ENCODE data around the gene IKBKE.

IKBKE gene

DNA sequence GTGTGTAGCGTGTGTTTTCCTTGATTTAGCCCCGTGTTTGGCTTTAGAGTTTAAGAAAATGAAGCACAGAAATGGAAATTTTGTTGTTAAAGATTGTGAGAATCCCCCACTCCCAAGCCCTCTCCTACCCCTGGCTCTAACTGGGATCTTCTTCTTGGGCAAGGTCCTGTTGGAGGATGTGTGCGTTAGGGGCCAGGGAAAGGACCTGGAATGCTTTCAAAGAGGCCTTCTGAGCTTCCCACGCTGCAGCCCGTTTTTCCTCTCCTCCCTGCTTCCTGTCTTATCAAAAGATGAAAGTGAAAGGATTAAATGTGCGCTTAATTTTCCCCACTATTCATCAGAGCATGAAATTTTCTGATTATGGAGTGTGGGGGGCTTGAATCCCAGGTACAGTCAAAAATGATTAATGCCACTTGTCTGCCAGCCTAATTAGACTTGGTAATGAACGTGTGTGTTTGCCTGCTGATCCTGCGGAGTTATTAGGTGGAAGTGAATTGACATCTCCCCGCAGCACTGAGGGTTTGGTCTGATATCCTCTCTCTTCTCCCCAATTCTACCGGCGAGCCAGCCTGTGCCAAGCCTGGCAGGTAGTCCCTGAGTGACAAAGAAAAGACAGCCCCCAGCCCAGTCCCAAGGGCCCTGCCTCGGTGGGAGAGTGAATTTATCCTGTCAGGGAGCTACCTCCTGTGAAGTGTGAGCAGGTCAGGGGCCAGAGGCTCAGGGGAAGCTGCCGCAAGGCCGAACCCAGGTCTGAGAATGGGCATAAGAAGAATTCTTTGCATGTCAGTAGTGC lies 42.0 kb downstream of the IKBKE start:
- no peak for DNase-seq (ENCODE audit: low read depth)

DNA sequence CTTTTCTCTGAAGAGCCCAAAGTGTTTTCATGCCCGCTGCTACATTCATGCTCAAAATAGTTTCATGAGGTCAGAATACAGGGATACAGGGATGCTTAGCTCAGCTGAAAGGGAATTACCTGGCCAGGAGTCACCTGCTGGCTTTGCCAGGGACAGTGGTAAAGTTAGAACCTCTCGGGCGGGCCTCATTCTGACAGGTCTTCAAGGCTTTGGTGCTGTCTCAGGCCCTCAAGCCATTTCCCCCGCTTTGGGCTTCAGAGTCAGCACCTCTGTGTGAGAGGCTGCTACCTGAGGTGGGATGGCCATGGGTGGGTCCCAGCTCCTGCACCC lies 42.5 kb downstream of the IKBKE start:
- DNase-seq (ENCODE audit: low read depth) = no peak

- DNase-seq (ENCODE audit: low read depth) = peak; percentile 60
Measured at GRCh38 chr1:206513312-206514111, 43.2 kb downstream of the IKBKE start.

- no peak for DNase-seq (ENCODE audit: low read depth)
Measured at GRCh38 chr1:206514813-206515387, 44.6 kb downstream of the IKBKE start.

- DNase-seq (ENCODE audit: low read depth) = no peak
Measured at GRCh38 chr1:206516728-206516990, 46.4 kb downstream of the IKBKE start.

DNA sequence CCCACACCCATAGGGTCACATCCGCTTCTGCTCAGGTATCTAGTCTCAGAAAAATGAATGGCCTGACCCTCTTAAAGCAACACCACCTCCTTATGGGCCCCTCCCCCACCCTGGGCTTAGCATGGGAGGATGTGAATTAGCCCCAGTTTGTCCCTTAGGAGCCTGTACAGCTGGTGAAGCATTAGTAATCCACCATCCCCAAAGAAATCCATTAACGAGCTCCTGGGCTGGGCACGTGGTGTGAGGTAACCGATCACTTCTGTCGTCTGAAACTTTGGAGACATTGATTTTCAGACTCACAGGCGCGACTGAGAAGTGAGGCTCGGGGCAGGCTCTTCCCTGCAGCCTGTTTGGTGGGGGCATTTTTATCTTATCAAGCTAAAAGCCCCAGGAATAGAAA lies 47.5 kb downstream of the IKBKE start:
- no peak for DNase-seq (ENCODE audit: low read depth)

GRCh38 chr1:206518206-206518605 lies 47.9 kb downstream of the IKBKE start:
- DNase-seq (ENCODE audit: low read depth) = no peak

GRCh38 chr1:206518743-206519142 lies 48.5 kb downstream of the IKBKE start:
- DNase-seq (ENCODE audit: low read depth) = no peak

DNA sequence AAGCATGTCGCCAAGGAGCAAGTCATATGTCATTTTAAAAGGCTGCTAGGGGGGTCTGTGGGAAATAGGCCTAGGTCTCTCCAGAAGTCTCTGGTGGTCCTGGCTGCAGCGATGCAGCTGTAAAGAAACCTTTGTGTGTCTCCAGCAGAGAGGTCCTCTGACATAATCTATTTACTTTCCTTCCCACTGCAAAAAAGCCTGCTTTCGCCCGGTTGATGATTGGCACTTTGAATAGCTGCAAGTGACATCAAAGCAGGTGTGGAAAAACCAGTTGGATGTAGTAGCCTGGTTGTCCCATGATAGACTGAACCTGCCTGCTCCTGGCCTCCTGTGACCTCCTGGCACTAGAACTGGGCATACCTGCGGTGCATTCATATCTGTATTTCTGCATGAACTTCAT lies 50.9 kb downstream of the IKBKE start:
- DNase-seq (ENCODE audit: low read depth) = no peak

GRCh38 chr1:206521694-206522402 lies 51.6 kb downstream of the IKBKE start:
- DNase-seq (ENCODE audit: low read depth) = no peak

GRCh38 chr1:206524739-206525364 lies 54.6 kb downstream of the IKBKE start:
- no peak for DNase-seq (ENCODE audit: low read depth)

- DNase-seq (ENCODE audit: low read depth) = no peak
Measured at GRCh38 chr1:206526064-206526911, 56.0 kb downstream of the IKBKE start.

GRCh38 chr1:206529425-206529824 lies 59.1 kb downstream of the IKBKE start:
- no peak for DNase-seq (ENCODE audit: low read depth)

DNA sequence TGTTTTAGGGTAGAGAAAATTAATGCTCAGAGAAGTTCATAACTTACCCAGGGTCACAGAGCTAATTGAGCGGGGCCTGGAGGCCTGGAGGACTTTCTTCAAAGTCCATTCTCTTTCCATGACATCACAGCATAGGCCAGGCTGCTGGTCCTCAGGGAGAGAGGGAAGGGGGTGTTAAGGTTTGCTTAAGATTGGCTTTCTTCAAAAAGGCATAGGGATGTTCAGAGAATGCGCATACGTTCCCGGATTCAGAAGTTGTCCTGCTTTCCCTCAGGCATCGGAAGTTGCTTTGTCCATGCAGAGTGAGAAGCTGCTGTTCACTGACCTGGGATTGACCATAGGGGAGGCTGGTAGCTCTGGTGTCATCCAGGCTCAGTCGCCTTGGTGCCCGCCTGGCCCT lies 62.1 kb downstream of the IKBKE start:
- DNase-seq (ENCODE audit: low read depth) = no peak

- DNase-seq (ENCODE audit: low read depth) = no peak
Measured at GRCh38 chr1:206534552-206534951, 64.3 kb downstream of the IKBKE start.

GRCh38 chr1:206535853-206536188 lies 65.5 kb downstream of the IKBKE start:
- DNase-seq (ENCODE audit: low read depth) = no peak

GRCh38 chr1:206537141-206537540 lies 66.9 kb downstream of the IKBKE start:
- no peak for DNase-seq (ENCODE audit: low read depth)

DNA sequence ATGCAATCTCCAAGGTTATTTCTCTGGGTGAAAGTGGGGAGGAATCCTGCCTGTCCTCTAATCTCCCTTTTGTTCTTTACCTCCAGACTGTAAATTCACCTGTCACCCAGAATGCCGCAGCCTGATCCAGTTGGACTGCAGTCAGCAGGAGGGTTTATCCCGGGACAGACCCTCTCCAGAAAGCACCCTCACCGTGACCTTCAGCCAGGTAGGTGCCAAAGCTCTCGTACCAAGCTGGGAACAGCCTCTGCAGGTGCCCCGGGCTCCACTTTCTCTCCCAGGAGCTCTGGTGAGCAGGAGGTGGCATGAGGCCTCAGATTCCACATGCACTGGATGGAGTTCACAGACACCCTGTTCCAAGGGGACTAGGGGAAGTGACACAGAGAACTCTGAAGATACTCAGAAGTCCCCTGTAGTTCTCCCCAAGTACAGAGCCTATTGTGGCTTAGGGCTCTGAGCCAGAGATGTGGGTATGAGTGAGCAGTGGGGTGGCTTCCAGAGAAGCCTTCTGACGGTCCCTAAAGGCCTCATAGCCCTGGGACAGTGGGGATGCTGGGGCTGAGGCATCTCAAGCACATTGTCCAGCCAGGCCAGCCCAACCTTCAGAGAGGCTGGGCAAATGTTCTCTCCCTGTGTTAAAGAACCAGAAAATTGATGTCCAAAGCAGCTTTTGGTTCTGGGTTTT lies 68.0 kb downstream of the IKBKE start:
- DNase-seq (ENCODE audit: low read depth) = no peak

DNA sequence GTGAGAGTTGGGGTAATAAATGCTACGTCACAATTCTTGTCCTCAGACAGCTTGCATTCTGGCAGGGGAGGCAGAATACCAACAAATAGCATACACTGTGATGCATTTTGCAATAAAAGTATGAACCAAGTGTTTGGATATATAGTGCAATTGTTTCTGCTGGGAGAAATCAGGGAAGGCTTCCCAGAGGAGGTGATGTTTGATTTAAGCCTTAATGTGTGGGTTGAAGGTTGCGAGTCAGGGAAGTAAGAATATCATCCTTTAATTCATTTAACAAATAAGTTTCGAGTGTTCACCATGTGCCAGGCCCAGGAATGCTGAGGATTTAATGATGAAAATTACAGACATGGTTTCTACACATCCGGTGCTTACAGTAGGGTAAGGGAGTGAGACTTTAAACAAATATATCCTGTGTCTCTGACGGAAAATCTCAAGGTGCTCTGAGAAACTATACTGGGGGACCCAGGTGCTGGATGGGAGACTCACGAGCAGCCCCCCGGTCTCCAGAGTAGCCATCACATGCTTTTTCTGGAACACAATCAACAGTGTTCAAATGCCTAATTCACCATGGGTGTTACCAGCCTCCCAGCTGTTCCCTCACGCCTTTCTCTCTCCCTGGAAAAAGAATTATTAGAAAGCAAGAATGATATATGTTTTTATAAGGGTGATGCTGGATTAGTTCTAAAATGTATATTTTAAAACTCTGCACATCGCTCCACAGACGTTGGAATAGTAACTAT lies 68.8 kb downstream of the IKBKE start:
- DNase-seq (ENCODE audit: low read depth) = no peak

All from HS-27A (cell line).